Skeletal muscle satellite cell (primary cell): ENCODE results near the gene TBC1D5.

Experiments
- H3K27me3 ChIP-seq: 2 replicates; pipeline ENCODE4 v1.7.0; 2013; ENCODE audit warnings: low read length; ENCODE audit not compliant: control insufficient read depth, insufficient read depth
- H3K36me3 ChIP-seq: 2 replicates; pipeline ENCODE4 v1.7.0; 2013; ENCODE audit warnings: mild to moderate bottlenecking, control low read depth, low read length; ENCODE audit not compliant: insufficient read depth
- H3K4me1 ChIP-seq: 2 replicates; pipeline ENCODE4 v1.7.0; 2013; ENCODE audit warnings: low read length; ENCODE audit not compliant: control insufficient read depth, insufficient read depth
- H3K4me2 ChIP-seq: 2 replicates; pipeline ENCODE4 v1.7.0; 2013; ENCODE audit warnings: mild to moderate bottlenecking, low read length
- H3K4me3 ChIP-seq: 2 replicates; pipeline ENCODE4 v1.7.0; 2013; ENCODE audit warnings: low read length
- H3K9ac ChIP-seq: 2 replicates; pipeline ENCODE4 v1.7.0; 2013; ENCODE audit warnings: mild to moderate bottlenecking, low read depth, low read length, moderate library complexity
- H3K9me3 ChIP-seq: replicated peaks from 2 replicates; pipeline ENCODE4 v1.7.0; 2013; ENCODE audit warnings: mild to moderate bottlenecking, control low read depth, low read length

The TBC1D5 gene

GRCh38 chr3:17456046-17456445 lies 286.4 kb downstream of the TBC1D5 start:
- Histone ChIP-seq H3K4me2 (no peak overlapping the region), H3K4me1 (no peaks in the 10 kb centered on the region), H3K9me3 (no peaks in the 10 kb centered on the region), H3K27me3 (no peaks in the 10 kb centered on the region), H3K36me3 (no peaks in the 10 kb centered on the region), H3K9ac (no peak overlapping the region), H3K4me3 (no peak overlapping the region)

GRCh38 chr3:17444865-17445264 lies 297.6 kb downstream of the TBC1D5 start:
- Histone ChIP-seq H3K9me3 (no peaks in the 10 kb centered on the region), H3K9ac (no peak overlapping the region), H3K4me2 (no peak overlapping the region), H3K4me1 (no peaks in the 10 kb centered on the region), H3K4me3 (no peak overlapping the region), H3K36me3 (no peaks in the 10 kb centered on the region), H3K27me3 (no peaks in the 10 kb centered on the region)

- Histone ChIP-seq H3K36me3 (no peaks in the 10 kb centered on the region), H3K4me3 (no peak overlapping the region), H3K9me3 (no peaks in the 10 kb centered on the region), H3K9ac (no peak overlapping the region), H3K4me2 (no peak overlapping the region), H3K4me1 (no peaks in the 10 kb centered on the region), H3K27me3 (no peaks in the 10 kb centered on the region)
Observed at GRCh38 chr3:17443142-17443541, 299.3 kb downstream of the TBC1D5 start.

- Histone ChIP-seq H3K4me2 (no peak overlapping the region), H3K36me3 (no peaks in the 10 kb centered on the region), H3K4me1 (no peaks in the 10 kb centered on the region), H3K4me3 (no peak overlapping the region), H3K9me3 (no peaks in the 10 kb centered on the region), H3K27me3 (no peaks in the 10 kb centered on the region), H3K9ac (no peak overlapping the region)
Observed at GRCh38 chr3:17442332-17443049, 299.9 kb downstream of the TBC1D5 start.

- H3K4me3 ChIP-seq: no peak overlapping the region
- no peaks in the 10 kb centered on the region for H3K36me3 ChIP-seq
- H3K9me3 ChIP-seq: no peaks in the 10 kb centered on the region
- H3K4me2 ChIP-seq: no peak overlapping the region
- H3K9ac ChIP-seq: no peak overlapping the region
- peaks cover 8% of the 10 kb centered on the region for H3K4me1 ChIP-seq
- no peaks in the 10 kb centered on the region for H3K27me3 ChIP-seq
Observed at GRCh38 chr3:17433876-17434275, 308.6 kb downstream of the TBC1D5 start.

GRCh38 chr3:17432236-17432635 lies 310.2 kb downstream of the TBC1D5 start:
- Histone ChIP-seq H3K27me3 (no peaks in the 10 kb centered on the region), H3K4me3 (no peak overlapping the region), H3K9me3 (no peaks in the 10 kb centered on the region), H3K36me3 (no peaks in the 10 kb centered on the region), H3K9ac (no peak overlapping the region), H3K4me2 (no peak overlapping the region), H3K4me1 (peaks cover 8% of the 10 kb centered on the region)

- Histone ChIP-seq H3K9me3 (no peaks in the 10 kb centered on the region), H3K27me3 (no peaks in the 10 kb centered on the region), H3K4me3 (no peak overlapping the region), H3K4me2 (no peak overlapping the region), H3K9ac (no peak overlapping the region), H3K4me1 (peaks cover 8% of the 10 kb centered on the region), H3K36me3 (no peaks in the 10 kb centered on the region)
Observed at GRCh38 chr3:17431484-17432045, 310.9 kb downstream of the TBC1D5 start.

GRCh38 chr3:17431004-17431403 lies 311.4 kb downstream of the TBC1D5 start:
- H3K27me3 ChIP-seq: no peaks in the 10 kb centered on the region
- H3K36me3 ChIP-seq: no peaks in the 10 kb centered on the region
- no peaks in the 10 kb centered on the region for H3K9me3 ChIP-seq
- no peak overlapping the region for H3K9ac ChIP-seq
- H3K4me2 ChIP-seq: no peak overlapping the region
- peaks cover 8% of the 10 kb centered on the region for H3K4me1 ChIP-seq
- H3K4me3 ChIP-seq: no peak overlapping the region

- Histone ChIP-seq H3K9ac (no peak overlapping the region), H3K27me3 (no peaks in the 10 kb centered on the region), H3K4me2 (no peak overlapping the region), H3K4me1 (peaks cover 8% of the 10 kb centered on the region), H3K9me3 (no peaks in the 10 kb centered on the region), H3K36me3 (no peaks in the 10 kb centered on the region), H3K4me3 (no peak overlapping the region)
Observed at GRCh38 chr3:17430582-17430981, 311.8 kb downstream of the TBC1D5 start.

GRCh38 chr3:17423786-17424536 lies 318.5 kb downstream of the TBC1D5 start:
- H3K4me1 ChIP-seq: no peaks in the 10 kb centered on the region
- H3K4me3 ChIP-seq: no peak overlapping the region
- H3K9me3 ChIP-seq: no peaks in the 10 kb centered on the region
- no peak overlapping the region for H3K4me2 ChIP-seq
- H3K36me3 ChIP-seq: no peaks in the 10 kb centered on the region
- H3K9ac ChIP-seq: no peak overlapping the region
- H3K27me3 ChIP-seq: no peaks in the 10 kb centered on the region

- Histone ChIP-seq H3K36me3 (no peaks in the 10 kb centered on the region), H3K9ac (no peak overlapping the region), H3K4me2 (no peak overlapping the region), H3K9me3 (no peaks in the 10 kb centered on the region), H3K27me3 (no peaks in the 10 kb centered on the region), H3K4me1 (no peaks in the 10 kb centered on the region), H3K4me3 (no peak overlapping the region)
Observed at GRCh38 chr3:17422636-17423035, 319.8 kb downstream of the TBC1D5 start.
